NCI-H1930 (cell line): ENCODE measurements around the gene STXBP5.

Source experiments
- DNase-seq, 2 experiments: peaks; one replicate each; lab custom pipeline; 2025; lab: John Stamatoyannopoulos, UW

The STXBP5 gene

DNA sequence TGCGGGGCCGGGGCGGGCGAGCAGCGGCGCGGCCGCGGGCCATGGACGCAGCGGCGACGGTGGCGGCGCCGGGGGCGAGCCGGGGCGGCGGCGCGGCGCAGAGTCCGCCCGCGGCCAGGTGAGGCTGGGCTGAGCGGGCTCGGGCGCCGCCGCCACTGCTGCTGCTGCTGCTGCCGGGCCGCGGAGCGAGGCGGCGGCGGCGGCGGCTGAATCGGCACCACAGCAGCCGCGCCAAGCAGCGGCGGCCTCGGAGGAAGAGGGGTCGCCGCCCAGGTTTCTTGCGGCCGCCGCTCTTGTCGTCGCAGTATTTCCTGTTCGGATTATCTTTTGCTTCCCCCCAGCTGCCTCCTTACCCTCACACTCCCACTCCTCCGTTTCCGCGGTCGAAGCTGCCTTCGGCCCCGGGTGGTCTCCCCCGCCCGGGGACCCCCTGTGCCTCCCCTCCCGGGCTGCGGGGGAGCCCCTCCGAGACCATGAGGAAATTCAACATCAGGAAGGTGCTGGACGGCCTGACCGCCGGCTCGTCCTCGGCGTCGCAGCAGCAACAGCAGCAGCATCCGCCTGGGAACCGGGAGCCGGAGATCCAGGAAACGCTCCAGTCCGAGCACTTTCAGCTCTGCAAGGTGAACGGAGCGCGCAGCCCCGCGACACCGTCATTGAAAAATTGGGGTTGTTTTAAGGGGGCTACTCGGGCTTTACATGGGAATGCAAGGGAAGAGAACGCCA lies at the start of gene STXBP5:
Gene STXBP5 (plus strand): TSS at position 358 of the 726 bp plus-strand sequence. CDS start 116 bp downstream, at position 474.
- no peak for DNase-seq

- DNase-seq = peak in 1 of 2 experiments; percentile 40
Measured at GRCh38 chr6:147154454-147154853, 49.8 kb upstream of the STXBP5 start.

DNA sequence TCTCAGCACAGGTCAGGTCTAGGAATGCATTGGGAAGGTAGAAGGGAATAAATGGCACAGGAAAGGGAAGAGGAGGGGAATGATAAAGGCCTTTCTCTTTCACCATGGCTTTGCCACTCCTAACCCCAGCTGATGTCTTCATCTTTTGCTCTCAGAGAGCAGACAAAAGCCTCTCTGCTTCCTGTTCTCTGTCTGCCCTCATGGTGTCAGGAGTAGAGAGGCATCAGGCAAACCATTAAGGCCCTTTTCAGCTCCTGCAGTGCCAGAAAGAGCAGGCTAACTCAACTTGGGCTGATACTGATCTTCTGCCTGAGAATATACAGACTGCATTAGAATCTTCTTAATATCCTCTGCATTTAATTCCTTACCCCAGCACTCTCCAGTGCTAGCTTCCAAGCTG lies 48.0 kb upstream of the STXBP5 start:
- DNase-seq = no peak

GRCh38 chr6:147156799-147157382 lies 47.3 kb upstream of the STXBP5 start:
- no peak for DNase-seq

- no peak for DNase-seq
Measured at GRCh38 chr6:147157930-147158329, 46.3 kb upstream of the STXBP5 start.

DNA sequence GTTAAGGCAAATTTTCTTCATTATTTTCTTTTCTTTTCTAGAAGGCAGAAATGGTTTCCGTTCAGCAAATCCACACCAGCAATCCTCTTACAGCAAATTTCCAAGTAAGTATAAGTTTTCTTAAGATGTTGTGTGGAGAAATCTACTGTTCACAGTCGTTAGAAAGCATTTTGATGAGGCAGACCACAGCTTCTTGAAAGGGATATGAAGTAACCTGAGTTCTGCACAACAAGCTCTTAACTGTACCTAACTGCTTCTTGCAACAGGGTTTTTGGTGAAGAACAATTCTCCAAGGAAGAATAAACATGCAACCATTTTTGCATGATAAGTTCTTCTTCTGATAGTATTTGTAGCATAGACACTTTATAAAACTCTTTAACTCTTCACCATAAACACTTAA lies 45.3 kb upstream of the STXBP5 start:
- no peak for DNase-seq

DNA sequence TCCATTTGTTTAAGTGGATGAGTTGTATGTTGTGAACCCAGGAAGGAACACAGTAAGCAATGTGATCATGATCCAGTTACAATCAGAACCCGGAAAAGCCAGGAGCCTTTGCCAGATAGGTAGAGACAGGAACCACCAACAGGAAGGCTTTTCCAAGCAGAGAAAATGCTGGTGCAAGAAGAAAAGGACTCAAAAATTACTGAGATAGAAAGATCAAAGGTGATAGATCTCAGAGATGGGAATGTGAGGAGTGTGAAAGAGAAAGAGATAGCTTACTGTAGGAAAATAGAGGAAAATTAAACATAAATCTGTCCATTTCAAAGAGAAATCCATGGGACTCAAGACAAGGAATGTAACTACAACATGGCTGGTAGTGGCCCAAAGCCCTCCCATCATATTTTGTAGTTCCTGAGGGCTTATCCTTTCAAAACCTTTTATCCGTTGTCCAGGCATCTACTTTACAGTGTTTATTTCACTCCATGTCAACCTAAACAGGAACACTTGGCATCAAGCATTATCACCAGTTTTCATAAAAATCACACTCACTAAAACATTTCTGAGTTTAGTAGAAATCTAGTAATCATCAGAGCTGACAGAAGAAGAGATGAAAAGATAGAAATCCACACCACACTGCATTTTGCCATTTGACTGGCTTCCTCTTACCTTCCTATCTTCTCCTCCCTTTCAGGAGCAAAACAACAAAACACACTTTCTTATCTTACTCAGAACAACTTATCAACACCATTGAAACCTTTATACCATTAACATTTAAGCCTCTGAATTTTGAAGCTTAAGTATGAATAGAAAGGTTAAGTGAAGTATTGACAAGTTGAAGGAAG lies 44.5 kb upstream of the STXBP5 start:
- DNase-seq = no peak

DNA sequence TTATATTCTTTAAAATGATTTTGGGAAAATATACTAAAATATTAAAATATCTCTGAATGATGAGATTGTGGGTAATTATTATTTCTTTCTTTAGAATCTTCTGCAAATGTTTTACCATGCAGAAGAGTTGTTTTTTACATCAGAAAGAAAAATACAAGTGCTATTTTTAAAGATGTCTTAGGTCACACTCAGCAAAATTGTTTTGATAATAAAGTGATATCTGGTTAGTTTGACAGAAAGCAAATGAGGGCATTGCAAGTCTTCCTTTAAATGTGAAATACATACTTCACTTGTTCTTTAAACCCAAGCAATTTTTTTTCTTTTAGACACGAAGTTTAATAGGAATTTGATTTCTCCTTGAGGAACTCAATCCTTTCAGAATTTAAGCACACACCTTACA lies 43.6 kb upstream of the STXBP5 start:
- no peak for DNase-seq

- no peak for DNase-seq
Measured at GRCh38 chr6:147161253-147161973, 42.8 kb upstream of the STXBP5 start.

- no peak for DNase-seq
Measured at GRCh38 chr6:147161974-147162495, 42.2 kb upstream of the STXBP5 start.

DNA sequence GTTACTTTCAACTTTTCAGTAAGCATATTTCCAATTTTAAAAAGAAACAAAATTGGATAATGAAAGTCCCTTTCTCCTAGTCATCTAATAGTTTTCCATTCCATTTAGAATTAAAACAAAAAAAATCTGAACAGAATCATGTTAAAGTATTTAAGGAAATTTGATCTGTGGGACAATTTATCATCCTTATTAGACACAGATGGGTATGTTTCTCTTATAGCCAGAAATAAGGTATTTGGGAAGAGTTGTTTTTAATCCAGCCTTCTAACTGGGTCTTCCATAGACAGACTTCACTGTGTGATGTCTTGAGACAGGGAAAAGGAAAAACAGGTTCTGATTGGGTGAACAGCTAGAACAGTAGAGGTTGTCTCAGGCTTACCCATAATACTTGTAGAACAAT lies 39.5 kb upstream of the STXBP5 start:
- DNase-seq = no peak

GRCh38 chr6:147166360-147166944 lies 37.8 kb upstream of the STXBP5 start:
- no peak for DNase-seq

DNA sequence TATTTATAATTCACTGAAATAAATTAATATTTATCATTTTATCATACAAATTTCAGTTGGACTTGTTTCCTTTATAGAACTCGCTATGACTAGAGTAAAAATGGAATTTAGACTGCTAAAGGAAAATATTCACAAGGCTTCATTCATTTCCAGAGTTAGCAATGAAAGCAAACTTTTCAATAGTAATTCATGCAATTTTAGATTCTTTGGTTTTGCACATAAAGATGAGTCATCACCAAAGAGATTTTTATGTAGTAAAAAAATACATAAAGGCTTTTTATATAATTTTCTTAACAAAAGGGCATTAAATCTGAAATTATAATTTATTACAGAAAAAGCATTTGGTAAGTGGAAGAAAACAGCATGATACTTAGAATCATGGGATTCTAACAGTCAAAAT lies 37.2 kb upstream of the STXBP5 start:
- DNase-seq = no peak

DNA sequence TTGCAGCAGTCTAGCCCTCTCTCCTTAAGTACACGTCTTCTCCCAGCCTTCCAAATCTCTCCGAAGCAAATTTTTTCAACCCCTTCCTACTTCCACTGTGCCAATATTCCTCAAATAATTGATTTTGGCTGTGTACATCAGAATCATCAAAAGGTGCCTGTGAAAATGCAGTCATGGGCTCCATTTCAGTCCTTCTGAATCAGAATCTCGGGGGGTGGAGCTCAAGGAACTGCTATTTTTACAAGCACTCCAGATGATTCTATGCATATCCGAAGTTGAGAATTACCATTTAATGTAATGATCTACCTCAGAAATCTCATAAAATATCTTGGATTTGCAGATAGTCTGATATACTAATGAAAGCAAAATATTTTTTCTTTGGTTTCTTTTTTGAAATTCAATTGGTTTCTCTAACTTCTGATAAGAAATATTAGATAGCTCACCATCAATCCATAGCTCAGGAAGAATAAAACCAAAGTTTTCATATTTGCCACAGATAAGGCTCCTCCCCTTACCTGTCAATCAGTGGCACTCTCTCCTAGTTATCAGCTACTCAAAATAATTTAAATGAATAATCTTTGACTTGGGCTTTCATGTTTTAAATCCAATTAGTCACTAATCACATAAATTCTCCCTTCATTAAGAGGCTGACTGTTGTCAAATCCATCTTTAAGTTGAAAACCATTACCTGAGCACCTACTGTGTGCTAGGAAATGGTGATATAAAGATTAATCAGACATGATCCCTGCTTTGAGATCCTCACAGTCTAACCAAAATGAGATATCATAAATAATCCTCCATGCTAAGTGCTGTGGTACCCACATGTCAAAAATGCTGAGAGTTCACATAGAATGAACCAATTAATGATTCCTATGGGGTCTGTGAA lies 36.4 kb upstream of the STXBP5 start:
- DNase-seq = no peak

DNA sequence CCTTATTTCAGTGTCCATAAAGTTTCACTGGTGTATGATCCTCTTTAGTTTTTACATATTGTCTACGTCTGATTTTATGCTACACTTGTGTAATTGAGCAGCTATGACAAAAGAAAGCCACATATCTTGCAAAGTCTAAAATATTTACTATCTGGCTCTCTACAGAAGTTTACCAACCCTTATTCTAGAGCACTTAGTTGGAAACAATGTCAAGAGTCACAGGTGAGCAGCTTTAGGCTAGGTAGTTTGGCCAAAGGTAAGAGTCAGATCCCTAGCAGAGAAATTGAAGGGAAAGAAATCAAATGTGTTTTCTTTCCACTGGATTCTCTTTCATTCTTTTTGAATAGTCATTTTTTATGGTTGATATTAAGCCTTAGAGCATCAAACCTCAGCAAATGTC lies 34.7 kb upstream of the STXBP5 start:
- no peak for DNase-seq

DNA sequence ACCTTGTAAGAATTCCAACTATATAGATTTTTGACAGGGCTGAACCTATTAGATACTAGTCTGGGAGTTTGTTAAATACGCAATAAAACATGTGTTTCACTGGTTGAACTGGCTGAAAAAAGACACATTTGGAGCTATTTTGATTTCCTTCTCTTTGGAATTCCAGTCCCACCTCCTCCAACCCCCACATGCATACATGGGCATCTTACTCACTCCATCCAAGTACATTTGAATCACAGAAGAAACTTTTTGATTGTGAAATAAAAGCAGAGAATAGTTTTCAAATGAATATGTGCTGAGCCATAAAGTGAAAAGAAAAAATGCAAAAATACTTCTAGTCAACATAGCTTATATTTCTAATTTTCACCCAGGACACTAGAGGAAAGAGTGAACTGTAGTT lies 33.9 kb upstream of the STXBP5 start:
- DNase-seq = no peak

GRCh38 chr6:147173140-147173539 lies 31.1 kb upstream of the STXBP5 start:
- DNase-seq = no peak

GRCh38 chr6:147173675-147174308 lies 30.4 kb upstream of the STXBP5 start:
- DNase-seq = no peak

DNA sequence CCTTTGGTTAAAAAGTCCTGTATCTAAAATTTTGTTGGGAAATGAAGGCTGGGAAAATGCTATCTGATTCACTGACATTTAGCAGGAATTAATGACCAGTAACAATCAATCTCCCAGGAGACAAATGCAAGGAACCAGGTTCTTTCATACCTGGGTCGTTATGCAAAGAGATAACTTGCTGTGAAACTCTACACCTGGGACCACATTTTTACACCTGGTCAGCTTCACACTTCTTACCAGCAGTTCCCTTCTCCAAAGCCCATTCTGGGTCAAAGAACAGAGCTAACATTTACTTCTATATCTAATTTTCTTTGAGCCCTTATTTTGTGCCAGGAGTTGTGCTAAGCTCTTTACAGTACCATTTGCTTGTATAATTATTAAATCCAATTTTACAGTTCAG lies 27.4 kb upstream of the STXBP5 start:
- no peak for DNase-seq

GRCh38 chr6:147177286-147177685 lies 26.9 kb upstream of the STXBP5 start:
- DNase-seq = no peak
